ENCODE data around the gene PTPRA. TPM values are rescaled to one million over a fixed set of nuclear protein-coding genes. Genes with fewer than 3 reads are reported as not detected.

The PTPRA gene
- total RNA-seq, 2 experiments from 2014 or later = 33.3 to 47.2 TPM

GRCh38 chr20:2872459-2873009 lies 747 bp upstream of the PTPRA start:
- DNase-seq (ENCODE audit: low spot score) = peak; percentile 73
- H3K4me1 ChIP-seq (ENCODE audit: insufficient read depth, low read length, poor library complexity, severe bottlenecking) = peaks cover 33% of the 10 kb centered on the region
- no TSS peak for BruUV-seq (replicated peaks)
- intact Hi-C loops (cut with micrococcal nuclease; ENCODE audit: unreplicated experiment) = loop anchor here (2.0 kb wide), 1 partner anchor 220 kb away; the partner anchor contains the start of gene NOP56
- peaks cover 12% of the 10 kb centered on the region; the same call in 1 of the 2 replicates for H4K20me1 ChIP-seq (ENCODE audit: insufficient read depth, low read length)
- no peaks in the 10 kb centered on the region for H3K9me3 ChIP-seq (ENCODE audit: low read length)
- H3K27ac ChIP-seq (ENCODE audit: low read depth, low read length, poor library complexity, severe bottlenecking) = peak overlapping the region; percentile 56
- peaks cover 39% of the 10 kb centered on the region for H3K79me2 ChIP-seq (ENCODE audit: insufficient read depth, low read depth, low read length)
- peak overlapping the region; percentile 95 for H3K4me2 ChIP-seq (ENCODE audit: low read length)
- no peaks in the 10 kb centered on the region for H3K9me2 ChIP-seq (ENCODE audit: insufficient read depth, low read length)
- ChIA-PET CTCF (ENCODE audit: unreplicated experiment) (no interaction called here), POLR2A (interaction anchor here (0.6 to 1.3 kb wide), 2 partner anchors 9 to 59 kb away, joined by 3 read pairs; no protein-coding TSS in a partner anchor)
- TF ChIP-seq EZH2phosphoT487 (IDR thresholded peaks at IDR 0.05; ENCODE audit: borderline replicate concordance, low read depth, low read length) (no peak), CTCF (conservative IDR thresholded peaks at IDR 0.05; ENCODE audit: low read length) (peak; percentile 74)
- H3K4me3 ChIP-seq (ENCODE audit: low read depth, low read length, poor library complexity, severe bottlenecking) = peak overlapping the region; percentile 87
- peaks cover 18% of the 10 kb centered on the region for H3K36me3 ChIP-seq (ENCODE audit: insufficient read depth, low read length)
- H2AFZ ChIP-seq (ENCODE audit: low read length) = peak overlapping the region; percentile 92

GRCh38 chr20:2873747-2874041 lies 413 bp downstream of the PTPRA start:
- Histone ChIP-seq H3K36me3 (ENCODE audit: insufficient read depth, low read length) (peaks cover 28% of the 10 kb centered on the region), H3K79me2 (ENCODE audit: insufficient read depth, low read depth, low read length) (peaks cover 48% of the 10 kb centered on the region), H2AFZ (ENCODE audit: low read length) (peak overlapping the region; percentile 64), H3K4me3 (ENCODE audit: low read depth, low read length, poor library complexity, severe bottlenecking) (peak overlapping the region; percentile 87), H4K20me1 (ENCODE audit: insufficient read depth, low read length) (peaks cover 12% of the 10 kb centered on the region; the same call in 1 of the 2 replicates), H3K4me2 (ENCODE audit: low read length) (peak overlapping the region; percentile 91), H3K4me1 (ENCODE audit: insufficient read depth, low read length, poor library complexity, severe bottlenecking) (peaks cover 33% of the 10 kb centered on the region), H3K27ac (ENCODE audit: low read depth, low read length, poor library complexity, severe bottlenecking) (peak overlapping the region; percentile 56), H3K9me3 (ENCODE audit: low read length) (no peaks in the 10 kb centered on the region), H3K9me2 (ENCODE audit: insufficient read depth, low read length) (no peaks in the 10 kb centered on the region)
- ChIA-PET POLR2A (interaction anchor here (0.7 to 1.3 kb wide), 2 partner anchors 10 to 221 kb away, joined by 3 read pairs; no protein-coding TSS in a partner anchor), CTCF (ENCODE audit: unreplicated experiment) (no interaction called here)
- no TSS peak for BruUV-seq (replicated peaks)
- peak; percentile 74 for DNase-seq (ENCODE audit: low spot score)
- intact Hi-C loops (cut with micrococcal nuclease; ENCODE audit: unreplicated experiment) = loop anchor here (2.0 kb wide), 1 partner anchor 221 kb away; the partner anchor contains the start of gene NOP56
- TF ChIP-seq EZH2phosphoT487 (IDR thresholded peaks at IDR 0.05; ENCODE audit: borderline replicate concordance, low read depth, low read length) (no peak), CTCF (conservative IDR thresholded peaks at IDR 0.05; ENCODE audit: low read length) (no peak)

DNA sequence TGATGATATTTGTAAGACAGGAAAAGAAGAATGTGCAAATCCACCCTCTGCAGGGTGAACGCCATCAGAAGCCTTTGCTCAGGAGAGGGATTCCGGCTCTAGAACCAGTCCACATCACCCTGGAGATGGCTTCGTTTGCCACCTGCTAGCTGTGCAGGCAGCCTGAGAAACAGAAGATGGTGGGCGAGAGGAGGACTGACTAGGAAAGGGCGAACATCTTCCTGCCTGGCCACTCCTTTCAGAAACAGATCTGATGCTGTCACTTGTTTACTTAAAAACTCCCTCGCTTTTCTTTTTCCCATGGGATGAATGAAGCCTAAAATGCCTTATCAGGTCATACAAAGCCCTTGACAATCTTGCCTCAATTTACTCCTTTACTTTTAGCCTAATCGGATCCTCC lies 1.2 kb downstream of the PTPRA start:
- H2AFZ ChIP-seq (ENCODE audit: low read length) = no peak overlapping the region
- H3K4me1 ChIP-seq (ENCODE audit: insufficient read depth, low read length, poor library complexity, severe bottlenecking) = peaks cover 33% of the 10 kb centered on the region
- no peaks in the 10 kb centered on the region for H3K9me3 ChIP-seq (ENCODE audit: low read length)
- no peaks in the 10 kb centered on the region for H3K9me2 ChIP-seq (ENCODE audit: insufficient read depth, low read length)
- peak overlapping the region; percentile 91 for H3K4me2 ChIP-seq (ENCODE audit: low read length)
- H3K79me2 ChIP-seq (ENCODE audit: insufficient read depth, low read depth, low read length) = peaks cover 56% of the 10 kb centered on the region
- H3K36me3 ChIP-seq (ENCODE audit: insufficient read depth, low read length) = peaks cover 28% of the 10 kb centered on the region
- peak overlapping the region; percentile 56 for H3K27ac ChIP-seq (ENCODE audit: low read depth, low read length, poor library complexity, severe bottlenecking)
- intact Hi-C loops (cut with micrococcal nuclease; ENCODE audit: unreplicated experiment) = no loop called here
- peak; percentile 35 for DNase-seq (ENCODE audit: low spot score)
- peaks cover 12% of the 10 kb centered on the region; the same call in 1 of the 2 replicates for H4K20me1 ChIP-seq (ENCODE audit: insufficient read depth, low read length)
- BruUV-seq (replicated peaks) = TSS peak; percentile 45
- TF ChIP-seq EZH2phosphoT487 (IDR thresholded peaks at IDR 0.05; ENCODE audit: borderline replicate concordance, low read depth, low read length) = no peak
- no peak for TF ChIP-seq CTCF (conservative IDR thresholded peaks at IDR 0.05; ENCODE audit: low read length)
- ChIA-PET CTCF (ENCODE audit: unreplicated experiment) (no interaction called here), POLR2A (no interaction called here)
- H3K4me3 ChIP-seq (ENCODE audit: low read depth, low read length, poor library complexity, severe bottlenecking) = peak overlapping the region; percentile 87
